Measurements from ENCODE around the gene LCN12. TPM values are rescaled to one million over a fixed set of nuclear protein-coding genes. Genes with fewer than 3 reads are reported as not detected.

The LCN12 gene
- not detected for total RNA-seq

GRCh38 chr9:136951541-136952320 lies at the start of gene LCN12:
LCN12 (plus strand) TSS chr9:136952273; CDS start chr9:136952328, 55 bp downstream.
- no peaks in the 10 kb centered on the region for H3K9me3 ChIP-seq
- TF ChIP-seq CTCF (IDR thresholded peaks at IDR 0.05): no peak
- no peaks in the 10 kb centered on the region for H3K36me3 ChIP-seq
- H3K4me3 ChIP-seq: no peak within 1 kb of the TSS
- intact Hi-C loops (cut with DNase I): loop anchor here (2.0 kb wide), 1 partner anchor 161 kb away; the partner anchor contains the start of gene TMEM141
- no peaks in the 10 kb centered on the region for H3K27me3 ChIP-seq
- H3K4me1 ChIP-seq: peaks cover 0 to 12% of the 10 kb centered on the region in 2 donors
- no peak for DNase-seq (ENCODE audit: low spot score in 2 of 2)
- H3K27ac ChIP-seq: peak within 1 kb of the TSS; percentile 81 to 88

GRCh38 chr9:136903041-136903554 lies 49.0 kb upstream of the LCN12 start:
- peaks cover 8 to 17% of the 10 kb centered on the region in 2 donors for H3K4me1 ChIP-seq
- no peaks in the 10 kb centered on the region for H3K9me3 ChIP-seq
- intact Hi-C loops (cut with DNase I): loop anchor here (1.0 kb wide), 1 partner anchor 41 kb away; the partner anchor contains the start of gene FBXW5
- H3K4me3 ChIP-seq: no peak overlapping the region
- DNase-seq (ENCODE audit: low spot score in 2 of 2): peak in 1 of 2 donors; percentile 82
- no peaks in the 10 kb centered on the region for H3K27me3 ChIP-seq
- peak overlapping the region; percentile 75 to 80 for H3K27ac ChIP-seq
- H3K36me3 ChIP-seq: peaks cover 13 to 26% of the 10 kb centered on the region in 2 donors
- no peak for TF ChIP-seq CTCF (IDR thresholded peaks at IDR 0.05)

GRCh38 chr9:136906266-136906665 lies 45.8 kb upstream of the LCN12 start:
- Histone ChIP-seq H3K4me3 (no peak overlapping the region), H3K9me3 (no peaks in the 10 kb centered on the region), H3K4me1 (peaks cover 8 to 17% of the 10 kb centered on the region in 2 donors), H3K27ac (no peak overlapping the region), H3K36me3 (peaks cover 23 to 33% of the 10 kb centered on the region in 2 donors), H3K27me3 (no peaks in the 10 kb centered on the region)
- intact Hi-C loops (cut with DNase I): no loop called here
- no peak for DNase-seq (ENCODE audit: low spot score in 2 of 2)
- no peak for TF ChIP-seq CTCF (IDR thresholded peaks at IDR 0.05)

- DNase-seq (ENCODE audit: low spot score in 2 of 2): no peak
- H3K9me3 ChIP-seq: no peaks in the 10 kb centered on the region
- H3K27ac ChIP-seq: no peak overlapping the region
- no peak overlapping the region for H3K4me3 ChIP-seq
- TF ChIP-seq CTCF (IDR thresholded peaks at IDR 0.05): no peak
- H3K36me3 ChIP-seq: peaks cover 23 to 35% of the 10 kb centered on the region in 2 donors
- no peaks in the 10 kb centered on the region for H3K27me3 ChIP-seq
- peaks cover 1 to 8% of the 10 kb centered on the region in 2 donors for H3K4me1 ChIP-seq
- intact Hi-C loops (cut with DNase I): no loop called here
Observed at GRCh38 chr9:136907011-136907914, 44.8 kb upstream of the LCN12 start.

GRCh38 chr9:136910197-136910900 lies 41.7 kb upstream of the LCN12 start:
- TF ChIP-seq CTCF (IDR thresholded peaks at IDR 0.05): no peak
- H3K4me3 ChIP-seq: no peak overlapping the region
- no peak overlapping the region for H3K27ac ChIP-seq
- no peak for DNase-seq (ENCODE audit: low spot score in 2 of 2)
- H3K27me3 ChIP-seq: no peaks in the 10 kb centered on the region
- intact Hi-C loops (cut with DNase I): no loop called here
- no peaks in the 10 kb centered on the region for H3K4me1 ChIP-seq
- no peaks in the 10 kb centered on the region for H3K9me3 ChIP-seq
- peaks cover 27 to 55% of the 10 kb centered on the region in 2 donors for H3K36me3 ChIP-seq

Data from ascending aorta (tissue), 2 donors.